ENCODE data around the gene LIN9.

GRCh38 chr1:226305184-226305583 is 3.8 kb downstream of the LIN9 start:
- TF ChIP-seq SRF (IDR thresholded peaks at IDR 0.05; ENCODE audit: low read depth in 2 of 2, low read length in 2 of 2): no peak
- no peak for TF ChIP-seq E2F4 (IDR thresholded peaks at IDR 0.05; ENCODE audit: low read depth, low read length)
- no peak for TF ChIP-seq HDAC6 (IDR thresholded peaks at IDR 0.05; ENCODE audit: unreplicated experiment)
- TF ChIP-seq HCFC1 (IDR thresholded peaks at IDR 0.05; ENCODE audit: low read length): no peak
- no peak for TF ChIP-seq PKNOX1 (IDR thresholded peaks at IDR 0.05)

Measured in GM12878 (cell line).